Caco-2 (cell line): ENCODE measurements around the gene PLPP2. TPM values are rescaled to one million over a fixed set of nuclear protein-coding genes. Genes with fewer than 3 reads are reported as not detected.

ENCODE experiments used
- BruUV-seq: library from RNA; stranded (reverse); fragments of 400-500 nt; replicated peaks from 2 replicates; lab custom pipeline; 2021; lab: Mats Ljungman, UMichigan
- CTCF ChIA-PET: fragments of 300-600 bp; sonication (Branson Sonifier 250); formaldehyde crosslinking; loops from one replicate; lab custom pipeline; 2022; ENCODE audit warnings: antibody characterized with exemption; lab: Charles Lee
- POLR2A ChIA-PET: fragments of 300-600 bp; sonication (Branson Sonifier 250); formaldehyde crosslinking; loops from one replicate; lab custom pipeline; 2022; ENCODE audit warnings: antibody characterized with exemption; lab: Charles Lee
- DNase-seq, 2 experiments: peaks; one replicate each; pipeline versions ENCODE4 v3.0.0 to v3.0.0-alpha.2; 2020 to 2022
- H3K27me3 ChIP-seq: replicated peaks from 2 replicates; pipeline ENCODE4 v1.6.0; 2011; ENCODE audit warnings: low read length; ENCODE audit not compliant: control insufficient read depth, insufficient read depth
- H3K36me3 ChIP-seq: 2 replicates; pipeline ENCODE4 v1.5.1; 2011; ENCODE audit warnings: low read length; ENCODE audit not compliant: control insufficient read depth, insufficient read depth
- H3K4me1 ChIP-seq: fragments of 250-450 bp; sonication (Bioruptor Pico); 2 replicates; pipeline ENCODE4 v1.5.1; 2020; ENCODE audit warnings: mild to moderate bottlenecking
- H3K4me3 ChIP-seq: 2 replicates; pipeline ENCODE4 v1.5.1; 2011; ENCODE audit warnings: low read depth, mild to moderate bottlenecking, control low read depth, low read length
- H3K9me3 ChIP-seq: fragments of 250-450 bp; sonication (Bioruptor Pico); 2 replicates; pipeline ENCODE4 v1.5.1; 2020; ENCODE audit warnings: mild to moderate bottlenecking, moderate library complexity
- H3K27ac Mint-ChIP-seq: one replicate; pipeline ENCODE4 v1.8.0; 2022; ENCODE audit warnings: mixed read lengths; ENCODE audit not compliant: unreplicated experiment
- H3K27me3 Mint-ChIP-seq: one replicate; pipeline ENCODE4 v1.8.0; 2022; ENCODE audit warnings: mixed read lengths; ENCODE audit not compliant: insufficient read depth, unreplicated experiment
- H3K36me3 Mint-ChIP-seq: one replicate; pipeline ENCODE4 v1.8.0; 2022; ENCODE audit warnings: mild to moderate bottlenecking, mixed read lengths; ENCODE audit not compliant: insufficient read depth, unreplicated experiment
- H3K4me1 Mint-ChIP-seq: one replicate; pipeline ENCODE4 v1.8.0; 2022; ENCODE audit warnings: low read depth, mixed read lengths; ENCODE audit not compliant: unreplicated experiment
- H3K4me3 Mint-ChIP-seq: one replicate; pipeline ENCODE4 v1.8.0; 2022; ENCODE audit warnings: mild to moderate bottlenecking, moderate library complexity, mixed read lengths; ENCODE audit not compliant: unreplicated experiment
- H3K9me3 Mint-ChIP-seq: one replicate; pipeline ENCODE4 v1.8.0; 2022; ENCODE audit warnings: mixed read lengths; ENCODE audit not compliant: unreplicated experiment
- intact Hi-C: fragments of 100-400 bp; cut with micrococcal nuclease; formaldehyde crosslinking; loops from one replicate; pipeline ENCODE4 v1.10.0; 2022; ENCODE audit not compliant: unreplicated experiment
- total RNA-seq: library from RNA; stranded (reverse); gene quantifications from 2 replicates; pipeline ENCODE4 v1.2.3, GENCODE V29; 2022
- TF ChIP-seq, protein P1 (sequence below), 2 experiments: fragments of 200-600 bp in 1 of 2; IDR thresholded peaks; 1 replicate in 1 of 2; 2 replicates in 1 of 2; pipeline versions ENCODE4 v1.5.1 to v1.8.0; 2011 to 2022; ENCODE audit warnings: antibody characterized with exemption in 1 of 2, control low read depth in 1 of 2, inconsistent platforms in 1 of 2, low read depth in 1 of 2, low read length in 1 of 2, mild to moderate bottlenecking in 1 of 2, moderate library complexity in 1 of 2; ENCODE audit not compliant: insufficient read depth in 1 of 2, severe bottlenecking in 1 of 2, unreplicated experiment in 1 of 2

PLPP2 gene
- total RNA-seq, 1 experiment from 2014 or later = 29.6 TPM

DNA sequence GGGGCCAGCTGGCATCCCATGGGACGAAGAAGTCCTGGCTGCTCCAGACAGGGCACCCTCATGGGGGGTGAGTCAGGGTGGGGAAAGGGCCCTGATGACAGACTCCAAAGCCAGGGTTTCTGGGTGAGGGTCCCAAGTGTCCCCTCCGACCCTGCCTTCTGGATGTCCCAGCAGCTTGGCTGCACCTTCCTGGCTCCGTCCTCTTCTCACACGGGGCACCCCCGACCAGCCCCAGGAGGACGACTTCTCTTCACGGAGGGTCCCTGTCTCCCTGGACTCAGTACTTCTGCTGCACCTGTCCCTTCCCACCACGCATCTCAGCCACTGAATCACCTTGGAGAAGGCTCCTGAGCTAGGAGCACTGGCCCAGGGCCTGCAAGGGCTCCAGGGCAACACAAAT is 33.5 kb upstream of the PLPP2 start:
- TF ChIP-seq, protein P1, sequence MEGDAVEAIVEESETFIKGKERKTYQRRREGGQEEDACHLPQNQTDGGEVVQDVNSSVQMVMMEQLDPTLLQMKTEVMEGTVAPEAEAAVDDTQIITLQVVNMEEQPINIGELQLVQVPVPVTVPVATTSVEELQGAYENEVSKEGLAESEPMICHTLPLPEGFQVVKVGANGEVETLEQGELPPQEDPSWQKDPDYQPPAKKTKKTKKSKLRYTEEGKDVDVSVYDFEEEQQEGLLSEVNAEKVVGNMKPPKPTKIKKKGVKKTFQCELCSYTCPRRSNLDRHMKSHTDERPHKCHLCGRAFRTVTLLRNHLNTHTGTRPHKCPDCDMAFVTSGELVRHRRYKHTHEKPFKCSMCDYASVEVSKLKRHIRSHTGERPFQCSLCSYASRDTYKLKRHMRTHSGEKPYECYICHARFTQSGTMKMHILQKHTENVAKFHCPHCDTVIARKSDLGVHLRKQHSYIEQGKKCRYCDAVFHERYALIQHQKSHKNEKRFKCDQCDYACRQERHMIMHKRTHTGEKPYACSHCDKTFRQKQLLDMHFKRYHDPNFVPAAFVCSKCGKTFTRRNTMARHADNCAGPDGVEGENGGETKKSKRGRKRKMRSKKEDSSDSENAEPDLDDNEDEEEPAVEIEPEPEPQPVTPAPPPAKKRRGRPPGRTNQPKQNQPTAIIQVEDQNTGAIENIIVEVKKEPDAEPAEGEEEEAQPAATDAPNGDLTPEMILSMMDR (IDR thresholded peaks at IDR 0.05; ENCODE audit: insufficient read depth in 1 of 2, low read depth in 1 of 2, low read length in 1 of 2, severe bottlenecking in 1 of 2, unreplicated experiment in 1 of 2) = no peak
- Histone ChIP-seq H3K9me3 (peaks cover 16% of the 10 kb centered on the region; the same call in 1 of the 2 replicates), H3K36me3 (peaks cover 12% of the 10 kb centered on the region), H3K27me3 (no peaks in the 10 kb centered on the region), H3K4me3 (no peak overlapping the region), H3K4me1 (no peaks in the 10 kb centered on the region)
- Mint-ChIP-seq H3K36me3 (peaks cover 50% of the 10 kb centered on the region), H3K9me3 (no peaks in the 10 kb centered on the region), H3K27me3 (no peaks in the 10 kb centered on the region), H3K4me3 (no peak overlapping the region), H3K4me1 (no peaks in the 10 kb centered on the region), H3K27ac (no peak overlapping the region)
- intact Hi-C loops = no loop called here
- no TSS peak for BruUV-seq
- POLR2A ChIA-PET = no interaction called here
- no peak for DNase-seq
- CTCF ChIA-PET = no interaction called here

DNA sequence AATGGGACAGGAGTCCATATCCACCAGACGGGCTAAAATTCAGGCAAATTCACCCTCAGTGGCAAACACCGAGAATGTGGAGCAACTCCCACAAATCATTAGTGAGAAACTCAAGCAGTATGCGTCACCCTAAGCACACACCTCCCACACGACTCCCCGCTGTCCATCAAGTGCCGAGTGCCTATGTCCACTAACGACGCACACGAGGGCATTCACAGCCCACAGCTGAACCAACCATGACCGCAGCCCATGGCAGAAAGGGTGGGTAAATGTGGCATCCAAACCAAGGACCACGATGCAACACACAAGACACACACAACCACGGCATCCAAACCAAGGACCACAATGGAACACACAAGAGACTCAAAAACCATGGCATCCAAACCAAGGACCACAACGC is 31.4 kb upstream of the PLPP2 start:
- ChIA-PET CTCF (no interaction called here), POLR2A (no interaction called here)
- Histone ChIP-seq H3K36me3 (peaks cover 7% of the 10 kb centered on the region), H3K9me3 (no peaks in the 10 kb centered on the region), H3K27me3 (no peaks in the 10 kb centered on the region), H3K4me3 (no peak overlapping the region), H3K4me1 (no peaks in the 10 kb centered on the region)
- no TSS peak for BruUV-seq
- Mint-ChIP-seq H3K27me3 (no peaks in the 10 kb centered on the region), H3K4me1 (no peaks in the 10 kb centered on the region), H3K27ac (no peak overlapping the region), H3K4me3 (no peak overlapping the region), H3K36me3 (peaks cover 44% of the 10 kb centered on the region), H3K9me3 (no peaks in the 10 kb centered on the region)
- intact Hi-C loops = no loop called here
- TF ChIP-seq, protein P1 (IDR thresholded peaks at IDR 0.05; ENCODE audit: insufficient read depth in 1 of 2, low read depth in 1 of 2, low read length in 1 of 2, severe bottlenecking in 1 of 2, unreplicated experiment in 1 of 2) = no peak
- no peak for DNase-seq

DNA sequence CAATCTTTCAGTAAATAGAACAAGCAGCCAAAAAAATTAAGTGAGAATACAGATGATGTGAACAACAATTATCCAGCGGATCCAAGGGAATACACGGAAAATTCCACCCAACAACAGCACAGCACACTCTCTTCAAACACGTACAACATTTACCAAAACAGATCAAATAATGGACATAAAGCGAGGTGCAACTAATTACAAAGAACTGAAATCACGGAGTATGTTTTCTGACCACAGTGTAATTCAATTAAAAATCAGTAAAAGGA is 27.2 kb upstream of the PLPP2 start:
- intact Hi-C loops = no loop called here
- ChIA-PET CTCF (no interaction called here), POLR2A (no interaction called here)
- peaks cover 2% of the 10 kb centered on the region for H3K36me3 ChIP-seq
- no peak for DNase-seq
- Mint-ChIP-seq H3K27me3 (no peaks in the 10 kb centered on the region), H3K4me1 (peaks cover 6% of the 10 kb centered on the region), H3K9me3 (no peaks in the 10 kb centered on the region), H3K27ac (no peak overlapping the region), H3K36me3 (peaks cover 74% of the 10 kb centered on the region), H3K4me3 (no peak overlapping the region)
- H3K4me3 ChIP-seq = no peak overlapping the region
- no peaks in the 10 kb centered on the region for H3K27me3 ChIP-seq
- no TSS peak for BruUV-seq
- H3K4me1 ChIP-seq = no peaks in the 10 kb centered on the region
- no peaks in the 10 kb centered on the region for H3K9me3 ChIP-seq
- TF ChIP-seq, protein P1 (IDR thresholded peaks at IDR 0.05; ENCODE audit: insufficient read depth in 1 of 2, low read depth in 1 of 2, low read length in 1 of 2, severe bottlenecking in 1 of 2, unreplicated experiment in 1 of 2) = no peak
